DND-41 (cell line): Measurements from ENCODE around the gene TTBK1.

Source experiments
- ATAC-seq: fragments of 200-7000 bp; cut with Tn5 transposase; 3 replicates; pipeline ENCODE4 v1.9.1; 2021; ENCODE audit warnings: low read depth; ENCODE audit not compliant: insufficient read depth
- DNase-seq: peaks from one replicate; pipeline ENCODE4 v3.0.0-alpha.2; 2020
- H2AFZ ChIP-seq: 2 replicates; pipeline ENCODE4 v1.6.0; 2012; ENCODE audit warnings: low read depth, low read length
- H3K27ac ChIP-seq: 2 replicates; pipeline ENCODE4 v1.5.1; 2012; ENCODE audit warnings: low read length, inconsistent platforms
- H3K27me3 ChIP-seq: fragments of 200-600 bp; sonication (generic); 2 replicates; pipeline ENCODE4 v1.6.0; 2012; ENCODE audit warnings: low read length, mild to moderate bottlenecking, inconsistent platforms; ENCODE audit not compliant: insufficient read depth, poor library complexity
- H3K36me3 ChIP-seq: 2 replicates; pipeline ENCODE4 v1.5.1; 2012; ENCODE audit warnings: low read length, inconsistent platforms; ENCODE audit not compliant: insufficient read depth
- H3K4me1 ChIP-seq: 2 replicates; pipeline ENCODE4 v1.5.1; 2012; ENCODE audit warnings: mild to moderate bottlenecking, low read length; ENCODE audit not compliant: insufficient read depth
- H3K4me2 ChIP-seq: 2 replicates; pipeline ENCODE4 v1.6.0; 2012; ENCODE audit warnings: mild to moderate bottlenecking, moderate library complexity, low read length, inconsistent platforms; ENCODE audit not compliant: insufficient read depth
- H3K4me3 ChIP-seq, 2 experiments: fragments of 200-600 bp in 1 of 2; shearing (Covaris generic) in 1 of 2; 2 replicates each; pipeline ENCODE4 v1.5.1; 2012 to 2016; ENCODE audit warnings: inconsistent platforms in 2 of 2, low read length in 2 of 2, mild to moderate bottlenecking in 2 of 2, low read depth in 1 of 2, moderate library complexity in 1 of 2
- H3K79me2 ChIP-seq: 2 replicates; pipeline ENCODE4 v1.6.0; 2012; ENCODE audit warnings: low read length, inconsistent platforms; ENCODE audit not compliant: insufficient read depth
- H3K9ac ChIP-seq: 2 replicates; pipeline ENCODE4 v1.6.0; 2012; ENCODE audit warnings: low read depth, mild to moderate bottlenecking, inconsistent platforms, low read length, moderate library complexity
- H3K9me3 ChIP-seq: 2 replicates; pipeline ENCODE4 v1.5.1; 2012; ENCODE audit warnings: low read length, moderate library complexity, mild to moderate bottlenecking, inconsistent platforms; ENCODE audit not compliant: insufficient read depth, severe bottlenecking
- H4K20me1 ChIP-seq: 2 replicates; pipeline ENCODE4 v1.6.0; 2012; ENCODE audit warnings: low read length; ENCODE audit not compliant: insufficient read depth
- EZH2 ChIP-seq: IDR thresholded peaks from 3 replicates; pipeline ENCODE4 v1.6.1; 2012; ENCODE audit warnings: borderline replicate concordance, low read depth, mild to moderate bottlenecking, moderate library complexity, low read length, inconsistent platforms; ENCODE audit not compliant: severe bottlenecking
- TF ChIP-seq, protein P1 (sequence below): IDR thresholded peaks from 2 replicates; pipeline ENCODE4 v1.5.1; 2012; ENCODE audit warnings: borderline replicate concordance, low read length, moderate library complexity, mild to moderate bottlenecking; ENCODE audit not compliant: poor library complexity, severe bottlenecking; ENCODE audit errors: extremely low read depth

TTBK1 gene

DNA sequence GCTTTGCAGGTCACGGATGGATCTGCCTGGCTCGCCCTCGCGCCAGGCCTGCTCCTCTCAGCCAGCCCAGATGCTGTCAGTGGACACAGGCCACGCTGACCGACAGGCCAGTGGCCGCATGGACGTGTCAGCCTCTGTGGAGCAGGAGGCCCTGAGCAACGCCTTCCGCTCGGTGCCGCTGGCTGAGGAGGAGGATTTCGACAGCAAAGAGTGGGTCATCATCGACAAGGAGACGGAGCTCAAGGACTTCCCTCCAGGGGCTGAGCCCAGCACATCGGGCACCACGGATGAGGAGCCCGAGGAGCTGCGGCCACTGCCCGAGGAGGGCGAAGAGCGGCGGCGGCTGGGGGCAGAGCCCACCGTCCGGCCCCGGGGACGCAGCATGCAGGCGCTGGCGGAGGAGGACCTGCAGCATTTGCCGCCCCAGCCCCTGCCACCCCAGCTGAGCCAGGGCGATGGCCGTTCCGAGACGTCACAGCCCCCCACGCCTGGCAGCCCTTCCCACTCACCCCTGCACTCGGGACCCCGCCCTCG is 19.6 kb downstream of the TTBK1 start:
- peaks cover 15% of the 10 kb centered on the region for H3K27me3 ChIP-seq
- no peak overlapping the region for H3K27ac ChIP-seq
- H3K9me3 ChIP-seq, result no peaks in the 10 kb centered on the region
- ATAC-seq (no peak), DNase-seq (no peak)
- no peaks in the 10 kb centered on the region for H3K36me3 ChIP-seq
- H3K4me2 ChIP-seq, result no peak overlapping the region
- H4K20me1 ChIP-seq, result no peaks in the 10 kb centered on the region
- no peaks in the 10 kb centered on the region for H3K4me1 ChIP-seq
- H3K9ac ChIP-seq, result no peak overlapping the region
- peak overlapping the region; percentile 10; the same call in 1 of the 2 replicates for H2AFZ ChIP-seq
- no peak for TF ChIP-seq EZH2
- TF ChIP-seq, protein P1, sequence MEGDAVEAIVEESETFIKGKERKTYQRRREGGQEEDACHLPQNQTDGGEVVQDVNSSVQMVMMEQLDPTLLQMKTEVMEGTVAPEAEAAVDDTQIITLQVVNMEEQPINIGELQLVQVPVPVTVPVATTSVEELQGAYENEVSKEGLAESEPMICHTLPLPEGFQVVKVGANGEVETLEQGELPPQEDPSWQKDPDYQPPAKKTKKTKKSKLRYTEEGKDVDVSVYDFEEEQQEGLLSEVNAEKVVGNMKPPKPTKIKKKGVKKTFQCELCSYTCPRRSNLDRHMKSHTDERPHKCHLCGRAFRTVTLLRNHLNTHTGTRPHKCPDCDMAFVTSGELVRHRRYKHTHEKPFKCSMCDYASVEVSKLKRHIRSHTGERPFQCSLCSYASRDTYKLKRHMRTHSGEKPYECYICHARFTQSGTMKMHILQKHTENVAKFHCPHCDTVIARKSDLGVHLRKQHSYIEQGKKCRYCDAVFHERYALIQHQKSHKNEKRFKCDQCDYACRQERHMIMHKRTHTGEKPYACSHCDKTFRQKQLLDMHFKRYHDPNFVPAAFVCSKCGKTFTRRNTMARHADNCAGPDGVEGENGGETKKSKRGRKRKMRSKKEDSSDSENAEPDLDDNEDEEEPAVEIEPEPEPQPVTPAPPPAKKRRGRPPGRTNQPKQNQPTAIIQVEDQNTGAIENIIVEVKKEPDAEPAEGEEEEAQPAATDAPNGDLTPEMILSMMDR, result no peak
- H3K79me2 ChIP-seq, result no peaks in the 10 kb centered on the region
- H3K4me3 ChIP-seq, result no peak overlapping the region

DNA sequence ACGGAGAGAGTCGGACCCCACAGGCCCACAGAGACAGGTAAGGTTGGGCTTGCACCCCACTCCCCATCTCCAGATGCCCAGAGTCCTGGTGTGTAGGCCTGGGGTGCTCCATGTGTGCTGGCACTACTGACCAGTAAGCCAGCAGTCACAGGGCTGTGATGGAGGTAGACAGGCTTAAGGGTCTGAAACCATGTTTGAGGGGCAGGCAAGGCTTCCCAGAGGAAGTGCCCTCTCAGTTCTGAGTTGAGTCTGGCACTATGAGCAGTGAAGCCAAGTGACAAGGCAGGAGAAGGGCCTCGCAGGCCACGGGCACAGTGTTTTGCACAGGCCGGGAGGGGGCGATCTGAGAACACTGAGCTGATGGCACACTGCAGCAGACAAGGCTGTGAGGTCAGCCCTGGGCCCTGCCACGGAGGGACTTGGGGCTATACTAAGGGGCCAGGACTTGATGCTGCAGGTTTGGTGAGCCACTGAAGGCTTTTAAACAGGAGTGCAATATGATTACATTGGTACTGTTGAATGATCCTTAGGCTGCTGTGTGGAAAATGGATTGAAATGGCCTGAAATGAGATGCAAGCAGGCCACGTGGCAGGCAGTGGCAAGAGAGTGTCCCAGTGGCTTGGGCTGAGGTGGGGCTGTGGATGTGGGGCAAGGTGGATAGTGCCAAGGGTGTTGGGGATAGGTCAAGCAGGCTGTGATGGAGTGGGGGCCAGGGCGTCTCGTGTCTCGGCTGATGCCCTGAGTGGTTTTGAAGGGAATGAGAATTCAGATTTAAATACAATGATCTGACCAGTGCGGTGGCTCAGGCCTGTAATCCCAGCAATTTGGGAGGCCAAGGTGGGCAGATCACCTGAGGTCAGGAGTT is 20.3 kb downstream of the TTBK1 start:
- no peak overlapping the region for H3K4me2 ChIP-seq

DNA sequence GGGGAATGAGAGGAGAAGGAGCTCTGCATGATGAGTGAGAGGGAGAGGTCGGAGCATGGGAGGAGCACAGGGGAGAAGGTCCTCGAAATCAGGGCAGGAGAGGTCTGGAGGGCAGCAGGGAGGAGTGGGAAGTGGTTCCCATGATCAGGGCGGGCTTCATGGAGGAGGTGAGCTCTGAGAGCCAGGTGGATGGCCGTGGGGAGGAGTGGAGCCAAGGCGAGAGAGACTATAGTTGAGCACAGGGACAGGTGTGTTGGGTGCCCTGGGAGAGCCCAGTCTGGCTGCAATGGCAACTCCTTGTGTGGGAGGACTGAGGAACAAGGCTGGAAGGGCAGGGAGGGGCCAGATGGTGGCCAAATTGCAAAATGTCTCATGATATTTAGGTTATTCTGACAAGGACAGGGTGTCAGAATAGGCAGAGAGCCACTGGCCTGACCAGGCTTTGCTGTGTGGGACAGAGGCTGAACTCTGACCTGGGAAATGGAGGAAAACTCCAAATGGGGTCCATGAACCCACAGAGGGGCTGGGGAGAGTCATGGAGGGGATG is 21.4 kb downstream of the TTBK1 start:
- Histone ChIP-seq H3K9me3 (no peaks in the 10 kb centered on the region), H3K79me2 (no peaks in the 10 kb centered on the region), H2AFZ (no peak overlapping the region), H3K4me2 (no peak overlapping the region), H3K27me3 (peaks cover 33% of the 10 kb centered on the region), H3K4me3 (no peak overlapping the region), H3K36me3 (no peaks in the 10 kb centered on the region), H3K9ac (no peak overlapping the region), H4K20me1 (peaks cover 4% of the 10 kb centered on the region; the same call in 1 of the 2 replicates), H3K27ac (no peak overlapping the region), H3K4me1 (peaks cover 8% of the 10 kb centered on the region)
- TF ChIP-seq EZH2, result no peak
- TF ChIP-seq, protein P1, result no peak
- DNase-seq (no peak), ATAC-seq (no peak)

More for the DNA sequence above, 20.3 kb downstream of the TTBK1 start:
- Histone ChIP-seq H3K9me3 (no peaks in the 10 kb centered on the region), H3K36me3 (no peaks in the 10 kb centered on the region), H3K4me3 (no peak overlapping the region), H4K20me1 (no peaks in the 10 kb centered on the region), H3K9ac (no peak overlapping the region), H3K27me3 (peaks cover 22% of the 10 kb centered on the region), H3K79me2 (no peaks in the 10 kb centered on the region), H2AFZ (peak overlapping the region; percentile 10; the same call in 1 of the 2 replicates), H3K27ac (no peak overlapping the region), H3K4me1 (no peaks in the 10 kb centered on the region)
- no peak for TF ChIP-seq EZH2
- TF ChIP-seq, protein P1, result peak; percentile 91
- DNase-seq, result peak; percentile 70
- ATAC-seq, result peak; percentile 96
